Left cardiac atrium (tissue), 4 donors: Measurements from ENCODE around the gene PSORS1C1. TPM values are rescaled to one million over a fixed set of nuclear protein-coding genes. Genes with fewer than 3 reads are reported as not detected.

Source experiments
- ATAC-seq, 2 donors: fragments of 200-7000 bp; cut with Tn5 transposase; one replicate each; pipeline ENCODE4 v1.9.1; 2020; ENCODE audit warnings: mild to moderate bottlenecking in 2 of 2, moderate library complexity in 2 of 2
- DNase-seq: peaks from one replicate; pipeline ENCODE4 v3.0.0-alpha.2; 2020
- intact Hi-C, 2 donors: fragments of 100-400 bp; cut with DNase I; formaldehyde crosslinking; loops; one replicate each; pipeline versions ENCODE4 v1.14.1 to v1.15.1; 2022 to 2023
- total RNA-seq, 2 donors: library from RNA; stranded (reverse); fragmentation: NEBNext Ultra II Directional; extraction: Animal tissue kit (Norgen Biotek cat#: 25700); gene quantifications; one replicate each; pipeline ENCODE4 v1.2.1, GENCODE V29; 2021
- donor health status: DM: no; HTN: yes; CAD: no.
- donor health status: DM: no; HTN: yes; CAD: no; lungs with severe emphysema.
- donor health status: DM: yes; HTN: yes; CAD: no.
- donor health status: Dilated cardiomyopathy.

The PSORS1C1 gene
- total RNA-seq, 2 donors from 2014 or later: 1.1 to 1.9 TPM

GRCh38 chr6:31092238-31092637 lies 22.4 kb upstream of the PSORS1C1 start:
- DNase-seq (no peak), ATAC-seq (no peak)
- intact Hi-C loops: no loop called here

- DNase-seq (no peak), ATAC-seq (no peak)
- intact Hi-C loops: no loop called here
These were observed 21.7 kb upstream of the PSORS1C1 start for GRCh38 chr6:31092769-31093505.

- peak; percentile 27 to 50 for ATAC-seq
- intact Hi-C loops: no loop called here
- DNase-seq: no peak
These were observed 20.2 kb upstream of the PSORS1C1 start for GRCh38 chr6:31094389-31094881.

GRCh38 chr6:31096215-31096614 lies 18.4 kb upstream of the PSORS1C1 start:
- no peak for DNase-seq
- intact Hi-C loops: no loop called here
- no peak for ATAC-seq

GRCh38 chr6:31096656-31097055 lies 17.9 kb upstream of the PSORS1C1 start:
- DNase-seq: no peak
- no peak for ATAC-seq
- intact Hi-C loops: no loop called here

GRCh38 chr6:31098449-31098938 lies 16.1 kb upstream of the PSORS1C1 start:
- intact Hi-C loops: no loop called here
- ATAC-seq (no peak), DNase-seq (no peak)

GRCh38 chr6:31103136-31103535 lies 11.5 kb upstream of the PSORS1C1 start:
- ATAC-seq: no peak
- intact Hi-C loops: no loop called here
- no peak for DNase-seq

GRCh38 chr6:31107052-31107451 lies 7.5 kb upstream of the PSORS1C1 start:
- intact Hi-C loops: no loop called here
- ATAC-seq (no peak), DNase-seq (no peak)

GRCh38 chr6:31110825-31111582 lies 3.6 kb upstream of the PSORS1C1 start:
- no peak for DNase-seq
- intact Hi-C loops: no loop called here
- ATAC-seq: no peak

GRCh38 chr6:31111712-31112111 lies 2.9 kb upstream of the PSORS1C1 start:
- intact Hi-C loops: no loop called here
- DNase-seq: no peak
- ATAC-seq: no peak

GRCh38 chr6:31112478-31112877 lies 2.1 kb upstream of the PSORS1C1 start, which contains the start of gene C6orf15:
TSS of gene C6orf15 (minus strand) at chr6:31112575. CDS start at chr6:31112555, 20 bp downstream.
- DNase-seq (no peak), ATAC-seq (no peak)
- intact Hi-C loops: no loop called here

GRCh38 chr6:31113861-31114540 lies 599 bp upstream of the PSORS1C1 start:
- no peak for DNase-seq
- peak; percentile 36 to 58 for ATAC-seq
- intact Hi-C loops: no loop called here

GRCh38 chr6:31114970-31115849 lies 610 bp downstream of the PSORS1C1 start:
- intact Hi-C loops: no loop called here
- no peak for DNase-seq
- ATAC-seq: peak in 1 of 2 donors; percentile 27

GRCh38 chr6:31115941-31116560 lies 1.5 kb downstream of the PSORS1C1 start:
- ATAC-seq (no peak), DNase-seq (no peak)
- intact Hi-C loops: no loop called here

- peak in 1 of 2 donors; percentile 43 for ATAC-seq
- DNase-seq: peak; percentile 49
- intact Hi-C loops: no loop called here
These were observed 2.2 kb downstream of the PSORS1C1 start for GRCh38 chr6:31116661-31117385.

- intact Hi-C loops: no loop called here
- DNase-seq (no peak), ATAC-seq (no peak)
These were observed 3.6 kb downstream of the PSORS1C1 start for GRCh38 chr6:31118178-31118577.

GRCh38 chr6:31120151-31120915 lies 5.7 kb downstream of the PSORS1C1 start, which contains the start of gene CDSN:
TSS of gene CDSN (minus strand) at chr6:31120446. CDS start at chr6:31120419, 27 bp downstream.
- no peak for ATAC-seq
- intact Hi-C loops: no loop called here
- no peak for DNase-seq
